ENCODE measurements around the gene PRKAA2.

PRKAA2 gene

GRCh38 chr1:56709269-56709880 lies 64.3 kb downstream of the PRKAA2 start:
- Histone ChIP-seq H3K36me3 (ENCODE audit: control insufficient read depth in 2 of 2, insufficient read depth in 1 of 2, low read length in 2 of 2) (peaks cover 7 to 27% of the 10 kb centered on the region in 2 experiments), H3K27ac (ENCODE audit: extremely low read depth, low read depth, low read length) (no peak overlapping the region), H3K4me1 (ENCODE audit: control insufficient read depth, insufficient read depth, low read length) (peaks cover 19% of the 10 kb centered on the region), H3K4me3 (ENCODE audit: low read depth, low read length) (no peak overlapping the region), H3K9me3 (ENCODE audit: control insufficient read depth, insufficient read depth, low read depth, low read length) (no peaks in the 10 kb centered on the region)
- TF ChIP-seq ZNF660 (tag by site-specific recombination; IDR thresholded peaks at IDR 0.05) (0 out of 2 replicates have a peak, but pooled peaks have one; percentile 42), ZNF140 (tag by site-specific recombination; IDR thresholded peaks at IDR 0.05) (no peak), ZNF366 (tag by site-specific recombination; conservative IDR thresholded peaks at IDR 0.05) (peak; percentile 51; the same call in 1 of the 2 replicates), ZBTB48 (tag by site-specific recombination; IDR thresholded peaks at IDR 0.05) (no peak), ZNF654 (tag by site-specific recombination; IDR thresholded peaks at IDR 0.05; ENCODE audit: low read depth) (peak; percentile 68)
- POLR2A ChIA-PET, result no interaction called here
- CTCF ChIA-PET, result interaction anchor here (0.6 to 2.8 kb wide), 25 partner anchors 9 to 1598 kb away, joined by 3 to 24 read pairs (median 3); no protein-coding TSS in a partner anchor

GRCh38 chr1:56709995-56710394 lies 64.9 kb downstream of the PRKAA2 start:
- Histone ChIP-seq H3K9me3 (ENCODE audit: control insufficient read depth, insufficient read depth, low read depth, low read length) (no peaks in the 10 kb centered on the region), H3K27ac (ENCODE audit: extremely low read depth, low read depth, low read length) (no peak overlapping the region), H3K36me3 (ENCODE audit: control insufficient read depth in 2 of 2, insufficient read depth in 1 of 2, low read length in 2 of 2) (peaks cover 4 to 25% of the 10 kb centered on the region in 2 experiments), H3K4me3 (ENCODE audit: low read depth, low read length) (no peak overlapping the region), H3K4me1 (ENCODE audit: control insufficient read depth, insufficient read depth, low read length) (peaks cover 19% of the 10 kb centered on the region)
- TF ChIP-seq ZNF404 (tag by site-specific recombination; IDR thresholded peaks at IDR 0.05), result no peak
- TF ChIP-seq ZNF223 (tag by site-specific recombination; IDR thresholded peaks at IDR 0.05), result no peak
- CTCF ChIA-PET, result interaction anchor here (0.6 to 2.8 kb wide), 15 partner anchors 10 to 1426 kb away, joined by 3 to 24 read pairs (median 4); no protein-coding TSS in a partner anchor
- POLR2A ChIA-PET, result no interaction called here

GRCh38 chr1:56710646-56711045 lies 65.5 kb downstream of the PRKAA2 start:
- H3K4me1 ChIP-seq (ENCODE audit: control insufficient read depth, insufficient read depth, low read length), result peaks cover 19% of the 10 kb centered on the region
- no peaks in the 10 kb centered on the region for H3K9me3 ChIP-seq (ENCODE audit: control insufficient read depth, insufficient read depth, low read depth, low read length)
- H3K36me3 ChIP-seq (ENCODE audit: control insufficient read depth in 2 of 2, insufficient read depth in 1 of 2, low read length in 2 of 2), result peaks cover 4 to 22% of the 10 kb centered on the region in 2 experiments
- TF ChIP-seq ZNF138 (tag by site-specific recombination; IDR thresholded peaks at IDR 0.05; ENCODE audit: borderline replicate concordance) (no peak), PRDM6 (tag by site-specific recombination; IDR thresholded peaks at IDR 0.05) (0 out of 2 replicates have a peak, but pooled peaks have one; percentile 36), ZNF549 (tag by site-specific recombination; IDR thresholded peaks at IDR 0.05) (no peak)
- POLR2A ChIA-PET, result no interaction called here
- no peak overlapping the region for H3K4me3 ChIP-seq (ENCODE audit: low read depth, low read length)
- H3K27ac ChIP-seq (ENCODE audit: extremely low read depth, low read depth, low read length), result no peak overlapping the region
- CTCF ChIA-PET, result interaction anchor here (1.2 to 2.8 kb wide), 3 partner anchors 34 to 134 kb away, joined by 4 to 24 read pairs (median 9); no protein-coding TSS in a partner anchor

GRCh38 chr1:56712150-56712549 lies 67.0 kb downstream of the PRKAA2 start:
- peaks cover 19% of the 10 kb centered on the region for H3K4me1 ChIP-seq (ENCODE audit: control insufficient read depth, insufficient read depth, low read length)
- no peaks in the 10 kb centered on the region for H3K9me3 ChIP-seq (ENCODE audit: control insufficient read depth, insufficient read depth, low read depth, low read length)
- no peak overlapping the region for H3K4me3 ChIP-seq (ENCODE audit: low read depth, low read length)
- POLR2A ChIA-PET, result no interaction called here
- CTCF ChIA-PET, result interaction anchor here (0.6 to 1.2 kb wide), 2 partner anchors 108 to 1194 kb away, joined by 4 read pairs; no protein-coding TSS in a partner anchor
- peaks cover 4 to 9% of the 10 kb centered on the region in 2 experiments for H3K36me3 ChIP-seq (ENCODE audit: control insufficient read depth in 2 of 2, insufficient read depth in 1 of 2, low read length in 2 of 2)
- no peak overlapping the region for H3K27ac ChIP-seq (ENCODE audit: extremely low read depth, low read depth, low read length)
- TF ChIP-seq ZNF404 (tag by site-specific recombination; IDR thresholded peaks at IDR 0.05) (no peak), ZNF10 (tag by site-specific recombination; IDR thresholded peaks at IDR 0.05) (peak; percentile 50; the same call in 1 of the 2 replicates), ZNF157 (tag by site-specific recombination; IDR thresholded peaks at IDR 0.05) (no peak), OSR2 (tag by site-specific recombination; IDR thresholded peaks at IDR 0.05) (peak; percentile 21; the same call in 1 of the 2 replicates), PRDM6 (tag by site-specific recombination; IDR thresholded peaks at IDR 0.05) (peak; percentile 63), MYNN (tag by site-specific recombination; IDR thresholded peaks at IDR 0.05; ENCODE audit: borderline replicate concordance) (no peak)
